ENCODE measurements around the gene ZBTB38.

ZBTB38 gene, protein sequence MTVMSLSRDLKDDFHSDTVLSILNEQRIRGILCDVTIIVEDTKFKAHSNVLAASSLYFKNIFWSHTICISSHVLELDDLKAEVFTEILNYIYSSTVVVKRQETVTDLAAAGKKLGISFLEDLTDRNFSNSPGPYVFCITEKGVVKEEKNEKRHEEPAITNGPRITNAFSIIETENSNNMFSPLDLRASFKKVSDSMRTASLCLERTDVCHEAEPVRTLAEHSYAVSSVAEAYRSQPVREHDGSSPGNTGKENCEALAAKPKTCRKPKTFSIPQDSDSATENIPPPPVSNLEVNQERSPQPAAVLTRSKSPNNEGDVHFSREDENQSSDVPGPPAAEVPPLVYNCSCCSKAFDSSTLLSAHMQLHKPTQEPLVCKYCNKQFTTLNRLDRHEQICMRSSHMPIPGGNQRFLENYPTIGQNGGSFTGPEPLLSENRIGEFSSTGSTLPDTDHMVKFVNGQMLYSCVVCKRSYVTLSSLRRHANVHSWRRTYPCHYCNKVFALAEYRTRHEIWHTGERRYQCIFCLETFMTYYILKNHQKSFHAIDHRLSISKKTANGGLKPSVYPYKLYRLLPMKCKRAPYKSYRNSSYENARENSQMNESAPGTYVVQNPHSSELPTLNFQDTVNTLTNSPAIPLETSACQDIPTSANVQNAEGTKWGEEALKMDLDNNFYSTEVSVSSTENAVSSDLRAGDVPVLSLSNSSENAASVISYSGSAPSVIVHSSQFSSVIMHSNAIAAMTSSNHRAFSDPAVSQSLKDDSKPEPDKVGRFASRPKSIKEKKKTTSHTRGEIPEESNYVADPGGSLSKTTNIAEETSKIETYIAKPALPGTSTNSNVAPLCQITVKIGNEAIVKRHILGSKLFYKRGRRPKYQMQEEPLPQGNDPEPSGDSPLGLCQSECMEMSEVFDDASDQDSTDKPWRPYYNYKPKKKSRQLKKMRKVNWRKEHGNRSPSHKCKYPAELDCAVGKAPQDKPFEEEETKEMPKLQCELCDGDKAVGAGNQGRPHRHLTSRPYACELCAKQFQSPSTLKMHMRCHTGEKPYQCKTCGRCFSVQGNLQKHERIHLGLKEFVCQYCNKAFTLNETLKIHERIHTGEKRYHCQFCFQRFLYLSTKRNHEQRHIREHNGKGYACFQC (N-terminal part only)

GRCh38 chr3:141368062-141368924 lies at the start of gene ZBTB38:
Gene ZBTB38, plus strand, starts transcription at chr3:141368504. Its CDS starts 73,885 bp downstream, at chr3:141442389.
- no peak for DNase-seq

GRCh38 chr3:141320399-141321108 lies 47.8 kb upstream of the ZBTB38 start:
- no peak for DNase-seq

DNA sequence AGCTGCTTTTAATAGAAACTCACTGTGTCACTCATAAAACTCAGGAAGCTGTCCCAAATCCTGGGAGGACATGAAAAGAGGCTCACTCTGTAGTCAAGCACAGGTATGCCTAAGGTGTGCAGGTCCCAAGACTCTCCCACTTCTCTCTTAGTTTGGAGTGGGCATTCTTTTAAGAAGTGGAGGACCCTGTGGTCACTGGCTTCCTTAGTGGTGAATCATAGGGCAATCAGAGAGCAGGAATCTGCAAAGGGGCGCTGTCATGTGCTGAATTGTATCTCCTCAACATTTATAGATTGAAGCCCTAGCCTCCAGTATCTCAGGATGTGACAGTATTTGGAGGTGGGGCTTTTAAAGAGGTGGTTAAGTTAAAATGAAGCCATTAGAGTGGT lies 47.2 kb upstream of the ZBTB38 start:
- no peak for DNase-seq

- DNase-seq: no peak
Observed at GRCh38 chr3:141323936-141324704, 44.2 kb upstream of the ZBTB38 start.

- DNase-seq: no peak
Observed at GRCh38 chr3:141326123-141326522, 42.2 kb upstream of the ZBTB38 start.

DNA sequence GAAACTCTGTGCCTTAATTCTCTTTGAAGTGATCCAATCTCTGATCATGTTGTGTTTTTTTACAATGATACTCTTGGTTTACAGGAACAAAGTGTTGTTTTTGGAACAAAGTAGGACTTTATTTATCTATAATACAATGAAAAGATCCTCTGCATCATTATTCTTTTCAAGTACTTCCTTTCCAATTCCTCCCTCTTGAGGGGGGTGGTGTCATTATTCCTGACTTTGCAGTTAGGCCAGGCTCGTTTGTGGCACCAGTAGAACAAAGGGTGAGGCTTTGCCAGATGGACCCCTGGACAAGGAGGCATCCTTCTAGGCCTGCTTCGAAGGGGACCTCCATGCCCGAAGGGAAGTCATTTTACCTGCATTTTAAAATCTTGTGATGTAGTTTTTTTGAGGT lies 41.7 kb upstream of the ZBTB38 start:
- no peak for DNase-seq

DNA sequence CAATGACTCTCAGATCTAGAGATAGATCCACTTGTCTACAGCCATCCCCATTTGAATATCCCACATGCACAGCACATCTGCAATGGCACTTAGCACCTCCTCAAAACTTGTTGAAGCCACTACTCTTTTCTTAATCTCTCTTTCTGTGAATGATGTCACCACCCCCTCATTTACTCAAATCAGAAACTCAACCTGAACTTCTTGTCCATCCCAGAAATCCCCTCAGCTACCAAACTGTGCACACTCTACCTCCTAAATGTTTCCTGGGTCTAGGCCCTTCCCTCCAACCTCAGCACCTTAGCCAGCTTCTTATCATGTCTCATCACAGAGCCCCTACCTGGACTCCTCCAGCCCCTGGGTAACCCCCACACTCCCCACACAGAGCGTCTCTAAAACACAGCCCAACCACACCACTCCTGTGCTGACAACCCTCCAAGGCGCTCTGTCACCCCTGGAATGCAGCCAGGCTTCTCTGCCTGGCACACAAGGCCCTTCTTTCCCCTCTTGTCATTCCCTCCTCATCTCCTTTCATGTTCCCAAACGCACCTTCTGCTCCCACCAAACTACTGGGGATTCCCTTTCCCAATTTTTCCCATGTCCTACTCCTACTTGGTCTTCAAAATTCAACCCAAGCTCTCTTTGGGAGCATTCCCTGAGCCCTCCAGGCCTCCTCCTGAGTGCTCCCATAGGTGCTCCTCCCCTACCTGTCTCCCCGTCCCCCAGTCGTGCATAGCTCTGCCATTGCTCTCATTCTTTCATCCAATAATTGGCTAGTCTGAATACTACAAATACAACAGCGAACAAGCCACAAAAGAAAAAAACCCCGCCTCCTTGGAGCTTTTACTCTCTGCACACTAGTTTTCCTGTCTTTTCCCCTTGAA lies 39.8 kb upstream of the ZBTB38 start:
- DNase-seq: no peak

DNA sequence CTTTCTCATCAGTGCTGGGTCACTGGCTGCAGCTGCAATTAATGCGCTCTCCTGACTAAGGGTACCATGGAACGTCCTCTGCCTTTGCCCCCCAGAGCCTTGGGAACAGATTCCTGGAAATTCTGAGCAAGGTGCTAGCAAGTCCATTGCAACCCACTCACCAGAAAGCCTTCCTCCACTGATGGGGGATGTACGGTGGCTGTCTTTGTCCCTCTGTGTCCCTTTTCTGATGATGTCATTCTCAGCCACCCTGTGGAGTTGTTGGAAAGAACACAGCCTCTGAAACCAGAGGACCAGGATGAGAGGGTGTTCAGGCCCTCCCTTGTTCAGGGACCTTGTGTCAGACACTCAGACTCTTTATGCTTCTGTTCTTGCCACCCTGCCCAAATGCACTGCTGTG lies 38.1 kb upstream of the ZBTB38 start:
- no peak for DNase-seq

GRCh38 chr3:141330718-141331376 lies 37.5 kb upstream of the ZBTB38 start:
- no peak for DNase-seq

DNA sequence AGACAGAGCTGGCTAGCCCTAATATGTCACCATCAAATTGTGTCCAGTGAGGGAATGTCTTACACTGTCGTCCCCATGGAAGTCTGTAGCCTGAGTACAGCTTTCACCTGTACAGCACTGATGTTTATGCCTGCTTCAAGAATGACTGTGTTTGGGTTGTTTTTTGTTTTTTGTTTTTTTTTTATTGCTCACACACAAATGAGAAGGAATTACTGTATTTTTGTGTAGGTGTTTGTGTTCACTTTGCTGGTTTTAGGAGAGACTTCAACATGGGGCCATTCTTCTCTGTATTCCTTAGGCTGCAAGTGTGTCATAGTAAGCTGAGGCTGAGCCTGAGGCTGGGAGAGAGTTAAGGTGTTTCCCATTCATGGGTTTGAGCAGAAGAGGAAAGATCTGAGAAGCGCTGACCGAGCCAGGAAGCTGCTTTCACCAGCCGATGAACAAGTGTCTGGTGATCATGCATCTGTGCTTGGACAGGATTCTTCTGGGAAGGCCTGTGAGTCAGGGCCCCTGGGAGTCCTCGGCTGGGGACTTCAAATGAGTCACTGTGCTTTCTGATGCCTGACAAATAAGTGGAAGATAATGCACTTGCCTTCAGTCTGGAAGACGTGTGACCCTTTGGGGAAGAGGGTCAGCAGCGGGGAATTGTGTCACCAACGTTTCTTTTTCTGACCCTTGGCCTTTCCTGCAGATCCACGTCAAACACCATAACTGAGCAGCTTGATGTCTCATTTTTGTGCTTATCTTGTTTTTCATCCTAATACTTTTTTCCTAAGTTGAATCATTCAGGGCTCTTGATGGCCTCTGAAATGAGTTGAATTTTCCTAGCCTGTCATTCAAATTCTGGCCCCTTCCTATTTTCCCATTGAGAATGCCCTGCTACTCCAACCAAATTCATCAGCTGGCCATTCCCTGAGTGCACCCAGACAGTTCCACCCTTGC lies 36.7 kb upstream of the ZBTB38 start:
- no peak for DNase-seq

GRCh38 chr3:141332416-141332815 lies 35.9 kb upstream of the ZBTB38 start:
- no peak for DNase-seq

DNA sequence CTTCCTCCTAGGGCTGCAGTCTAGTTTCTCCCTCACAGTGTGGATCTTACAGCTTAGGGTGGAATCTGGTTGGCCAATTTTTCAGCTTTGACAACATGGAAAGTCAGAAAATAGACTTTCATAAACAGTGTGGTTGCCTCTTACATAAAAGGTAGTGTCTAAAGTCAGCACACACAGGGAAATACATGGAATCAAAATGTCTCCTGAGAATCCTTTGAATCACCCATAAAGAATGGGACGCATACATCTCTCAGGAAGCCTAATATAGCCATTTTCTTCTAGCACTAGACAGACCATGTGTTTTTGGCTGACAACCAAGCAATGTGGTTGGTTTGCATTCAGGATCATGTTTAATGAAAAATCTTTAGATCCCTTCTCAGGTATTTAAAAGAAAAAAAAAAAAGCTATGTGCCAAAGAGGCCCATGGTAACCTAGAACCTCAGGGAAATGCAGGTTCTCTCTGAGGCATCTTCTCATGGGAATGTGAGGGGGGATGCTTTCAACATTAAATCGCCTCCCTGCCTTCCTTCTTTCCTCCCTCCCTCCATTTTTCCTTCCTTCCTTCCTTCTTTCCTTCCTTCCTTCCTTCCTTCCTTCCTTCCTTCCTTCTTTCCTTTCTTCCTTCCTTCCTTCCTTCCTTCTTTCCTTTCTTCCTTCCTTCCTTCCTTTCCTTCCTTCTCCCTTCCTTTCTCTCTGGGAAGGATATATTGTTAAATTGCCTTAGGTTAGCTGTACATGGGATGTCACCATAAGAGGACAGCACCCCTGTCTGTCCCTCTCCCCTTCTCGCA lies 34.3 kb upstream of the ZBTB38 start:
- DNase-seq: no peak

DNA sequence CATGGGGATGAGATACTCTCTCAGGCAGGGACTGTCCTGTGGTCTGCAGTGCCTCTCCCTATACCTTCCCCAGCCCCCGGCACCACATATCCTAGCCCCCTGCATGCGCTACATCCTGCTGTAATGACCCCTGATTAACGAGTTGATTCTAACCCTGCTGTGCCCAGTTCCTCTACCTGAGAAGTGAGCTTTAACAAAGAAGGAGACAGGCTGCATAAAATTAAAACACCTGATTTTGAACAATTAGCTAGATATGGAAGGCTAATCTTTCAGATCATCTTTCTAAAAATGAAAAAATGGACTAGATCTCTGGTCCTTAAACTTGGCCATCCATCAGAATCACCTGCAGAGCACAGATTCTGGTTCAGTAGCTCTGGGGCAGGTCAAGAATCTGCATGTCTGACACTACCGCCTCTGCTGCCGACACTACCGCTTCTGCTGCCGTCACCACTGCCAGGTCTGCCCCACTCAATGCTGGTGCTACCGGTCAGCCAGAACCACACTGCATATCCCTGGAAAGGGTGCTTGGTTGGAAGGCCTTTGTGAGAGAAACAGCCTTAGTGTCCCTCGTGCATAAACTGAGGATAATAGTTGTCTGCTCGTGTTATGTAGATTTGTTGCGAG lies 33.6 kb upstream of the ZBTB38 start:
- DNase-seq: no peak

- DNase-seq: no peak
Observed at GRCh38 chr3:141335531-141336061, 32.7 kb upstream of the ZBTB38 start.

- DNase-seq: no peak
Observed at GRCh38 chr3:141336672-141337522, 31.4 kb upstream of the ZBTB38 start.

GRCh38 chr3:141337523-141337854 lies 30.8 kb upstream of the ZBTB38 start:
- no peak for DNase-seq

Data from NCI-H510A (cell line).